H1 (cell line): Measurements from ENCODE around the gene PEPD. TPM values are rescaled to one million over a fixed set of nuclear protein-coding genes. Genes with fewer than 3 reads are reported as not detected.
"Not testable (repeated sequence)": the region's sequence is repeated elsewhere in the genome, so short reads cannot be mapped to it uniquely, and the experiment has no call there.

Experiments used
- CTCF ChIA-PET: fragments of 300-600 bp; sonication (Branson Sonifier 250); formaldehyde crosslinking; loops from one replicate; lab custom pipeline; 2021; ENCODE audit not compliant: partially characterized antibody; lab: Charles Lee
- POLR2A ChIA-PET: fragments of 300-600 bp; sonication (Branson Sonifier 250); formaldehyde crosslinking; loops from one replicate; lab custom pipeline; 2021; ENCODE audit warnings: inconsistent platforms; ENCODE audit not compliant: partially characterized antibody; lab: Charles Lee
- DNase-seq, 2 experiments: peaks; one replicate each; pipeline versions ENCODE4 v3.0.0 to v3.0.0-alpha.2; 2010 to 2022; ENCODE audit warnings: low spot score in 2 of 2, low read depth in 1 of 2, mixed read lengths in 1 of 2
- FAIRE-seq: peaks from 2 replicates; lab custom pipeline; 2011; peaks lifted over from hg19 to GRCh38; lab: Jason Lieb, UNC
- H2AFZ ChIP-seq: 2 replicates; pipeline ENCODE4 v1.8.1; 2012; ENCODE audit warnings: low read length, inconsistent platforms
- H2AK5ac ChIP-seq: 2 replicates; pipeline ENCODE4 v1.6.1; 2013; ENCODE audit warnings: low read depth, low read length
- H2BK120ac ChIP-seq: replicated peaks from 2 replicates; pipeline ENCODE3; 2013; ENCODE audit warnings: low read depth, low read length, inconsistent platforms
- H2BK12ac ChIP-seq: 2 replicates; pipeline ENCODE4 v1.6.1; 2013; ENCODE audit warnings: low read depth, low read length
- H2BK15ac ChIP-seq: 2 replicates; pipeline ENCODE4 v1.6.1; 2013; ENCODE audit warnings: low read length
- H2BK20ac ChIP-seq: 2 replicates; pipeline ENCODE4 v1.6.1; 2013; ENCODE audit warnings: low read length
- H2BK5ac ChIP-seq: 2 replicates; pipeline ENCODE4 v1.6.1; 2013; ENCODE audit warnings: low read depth, low read length
- H3K14ac ChIP-seq: 2 replicates; pipeline ENCODE4 v1.6.1; 2013; ENCODE audit warnings: inconsistent platforms; ENCODE audit not compliant: insufficient read length
- H3K18ac ChIP-seq: 2 replicates; pipeline ENCODE4 v1.6.1; 2013; ENCODE audit warnings: low read length; ENCODE audit errors: extremely low read depth
- H3K23ac ChIP-seq: 2 replicates; pipeline ENCODE4 v1.6.1; 2013; ENCODE audit warnings: inconsistent platforms; ENCODE audit not compliant: insufficient read length
- H3K23me2 ChIP-seq: 2 replicates; pipeline ENCODE4 v1.6.1; 2013; ENCODE audit warnings: low read depth, low read length
- H3K27ac ChIP-seq: 2 replicates; pipeline ENCODE4 v1.6.1; 2011; ENCODE audit warnings: low read depth, low read length, inconsistent platforms
- H3K27me3 ChIP-seq, 4 experiments: replicated peaks in 1 of 4; 1 replicate in 1 of 4; 2 replicates in 3 of 4; pipeline versions ENCODE4 v1.6.1 to v1.8.1; 2011 to 2013; ENCODE audit warnings: low read length in 3 of 4, mild to moderate bottlenecking in 3 of 4, inconsistent platforms in 2 of 4, mixed read lengths in 2 of 4, moderate library complexity in 1 of 4; ENCODE audit not compliant: control insufficient read depth in 3 of 4, insufficient read depth in 3 of 4; ENCODE audit errors: extremely low read depth in 1 of 4
- H3K36me3 ChIP-seq, 4 experiments: 2 replicates each; pipeline versions ENCODE4 v1.6.1 to v1.8.1; 2011 to 2013; ENCODE audit warnings: mild to moderate bottlenecking in 4 of 4, low read length in 3 of 4, moderate library complexity in 2 of 4, control low read depth in 1 of 4, inconsistent platforms in 1 of 4; ENCODE audit not compliant: insufficient read depth in 4 of 4, control insufficient read depth in 2 of 4
- H3K4ac ChIP-seq: replicated peaks from 2 replicates; pipeline ENCODE3; 2013; ENCODE audit warnings: low read length, low read depth, mixed read lengths, inconsistent platforms; ENCODE audit not compliant: insufficient read length
- H3K4me1 ChIP-seq, 4 experiments: replicated peaks in 1 of 4; 1 replicate in 1 of 4; 2 replicates in 3 of 4; pipeline versions ENCODE4 v1.6.1 to v1.8.1; 2011 to 2013; ENCODE audit warnings: low read length in 3 of 4, inconsistent platforms in 2 of 4, mixed read lengths in 1 of 4; ENCODE audit not compliant: insufficient read depth in 4 of 4, control insufficient read depth in 3 of 4
- H3K4me2 ChIP-seq, 2 experiments: 2 replicates each; pipeline versions ENCODE4 v1.6.1 to v1.8.1; 2011 to 2013; ENCODE audit warnings: low read depth in 2 of 2, low read length in 2 of 2, control low read depth in 1 of 2, inconsistent platforms in 1 of 2, mild to moderate bottlenecking in 1 of 2; ENCODE audit not compliant: insufficient read depth in 1 of 2
- H3K4me3 ChIP-seq, 4 experiments: fragments of 200-600, 300-600 bp in 1 of 4; sonication (generic), shearing (Covaris generic), sonication (Bioruptor Twin) in 1 of 4; 2 replicates each; pipeline versions ENCODE4 v1.5.1 to v1.8.1; 2011 to 2016; ENCODE audit warnings: low read length in 4 of 4, low read depth in 3 of 4, control low read depth in 2 of 4, inconsistent platforms in 2 of 4, mild to moderate bottlenecking in 2 of 4, mixed read lengths in 1 of 4, moderate library complexity in 1 of 4; ENCODE audit not compliant: insufficient read depth in 2 of 4; ENCODE audit errors: extremely low read depth in 1 of 4
- H3K56ac ChIP-seq: replicated peaks from 2 replicates; pipeline ENCODE3; 2013; ENCODE audit warnings: low read depth, mild to moderate bottlenecking, mixed read lengths, low read length, inconsistent platforms; ENCODE audit not compliant: insufficient read length
- H3K79me1 ChIP-seq: 2 replicates; pipeline ENCODE4 v1.6.1; 2013; ENCODE audit warnings: low read depth, low read length, control low read depth
- H3K79me2 ChIP-seq, 2 experiments: 2 replicates each; pipeline versions ENCODE4 v1.6.1 to v1.8.1; 2012 to 2013; ENCODE audit warnings: low read length in 2 of 2, mild to moderate bottlenecking in 2 of 2, inconsistent platforms in 1 of 2; ENCODE audit not compliant: insufficient read depth in 2 of 2, control insufficient read depth in 1 of 2
- H3K9ac ChIP-seq, 4 experiments: replicated peaks in 1 of 4; 1 replicate in 1 of 4; 2 replicates in 3 of 4; pipeline versions ENCODE4 v1.6.1 to v1.8.1; 2011 to 2013; ENCODE audit warnings: low read depth in 3 of 4, low read length in 3 of 4, control low read depth in 2 of 4, mild to moderate bottlenecking in 2 of 4, moderate library complexity in 2 of 4, inconsistent platforms in 1 of 4; ENCODE audit errors: extremely low read depth in 1 of 4
- H3K9me3 ChIP-seq, 2 experiments: 2 replicates each; pipeline versions ENCODE4 v1.6.1 to v1.8.1; 2012 to 2013; ENCODE audit warnings: mild to moderate bottlenecking in 2 of 2, moderate library complexity in 2 of 2, control low read depth in 1 of 2, inconsistent platforms in 1 of 2, low read depth in 1 of 2, low read length in 1 of 2, mixed read lengths in 1 of 2; ENCODE audit not compliant: insufficient read depth in 2 of 2
- H4K20me1 ChIP-seq, 2 experiments: replicated peaks in 1 of 2; 2 replicates each; pipeline versions ENCODE3 to v1.8.1; 2011 to 2013; ENCODE audit warnings: inconsistent platforms in 2 of 2, low read length in 2 of 2, mild to moderate bottlenecking in 1 of 2; ENCODE audit not compliant: insufficient read depth in 2 of 2, control insufficient read depth in 1 of 2
- H4K5ac ChIP-seq: 2 replicates; pipeline ENCODE4 v1.6.1; 2013; ENCODE audit warnings: low read length, low read depth, mixed read lengths, inconsistent platforms; ENCODE audit not compliant: insufficient read length
- H4K8ac ChIP-seq: 2 replicates; pipeline ENCODE4 v1.8.0; 2013; ENCODE audit warnings: mild to moderate bottlenecking, moderate library complexity, low read length, inconsistent platforms; ENCODE audit not compliant: insufficient read depth; ENCODE audit errors: extremely low read depth
- H4K91ac ChIP-seq: replicated peaks from 2 replicates; pipeline ENCODE3; 2013; ENCODE audit warnings: low read length, mixed read lengths, inconsistent platforms; ENCODE audit not compliant: insufficient read length
- CEBPB ChIP-seq: IDR thresholded peaks from 2 replicates; pipeline ENCODE4 v1.6.1; 2012; ENCODE audit warnings: low read depth, low read length
- EP300 ChIP-seq, 2 experiments: IDR thresholded peaks; 1 replicate in 1 of 2; 2 replicates in 1 of 2; pipeline ENCODE4 v1.6.1; 2011 to 2012; ENCODE audit warnings: low read depth in 2 of 2, low read length in 2 of 2, mild to moderate bottlenecking in 2 of 2, borderline replicate concordance in 1 of 2, inconsistent platforms in 1 of 2, moderate library complexity in 1 of 2
- GABPA ChIP-seq: IDR thresholded peaks from 2 replicates; pipeline ENCODE4 v1.6.1; 2011; ENCODE audit warnings: mild to moderate bottlenecking, low read length, moderate library complexity, borderline replicate concordance; ENCODE audit not compliant: insufficient read depth
- YY1 ChIP-seq: IDR thresholded peaks from 2 replicates; pipeline ENCODE4 v1.6.1; 2011; ENCODE audit warnings: low read depth, mild to moderate bottlenecking, low read length
- ZNF274 ChIP-seq: IDR thresholded peaks from 2 replicates; pipeline ENCODE4 v1.7.0; 2012; ENCODE audit warnings: low read length, borderline replicate concordance; ENCODE audit errors: extremely low read depth
- WGBS, 2 experiments: shearing (Covaris generic) in 1 of 2; methylation state at CpG; one replicate each; pipeline versions ENCODE4 v1.1.6 to v1.1.7; 2013 to 2015; ENCODE audit warnings: low lambda C conversion rate in 2 of 2, mixed read lengths in 2 of 2, inconsistent platforms in 1 of 2, low coverage in 1 of 2, missing lambda C conversion rate in 1 of 2; ENCODE audit not compliant: insufficient replicate concordance in 2 of 2, insufficient coverage in 1 of 2, insufficient read length in 1 of 2; ENCODE audit errors: extremely low coverage in 1 of 2, missing lambda C conversion rate in 1 of 2; 5-methylcytosine and 5-hydroxymethylcytosine counted together
- polyA plus RNA-seq, 7 experiments: library from polyadenylated mRNA; depleted of rRNA in 3 of 7; stranded (reverse) in 5 of 7; unstranded in 2 of 7; fragments of >200 nt in 5 of 7; fragments of 200-250 nt in 2 of 7; gene quantifications; 1 replicate in 5 of 7; 2 replicates in 1 of 7; 4 replicates in 1 of 7; pipeline versions ENCODE4 v1.2.1 to v1.2.3, GENCODE V29; 2011 to 2013; ENCODE audit warnings: missing spikeins in 2 of 7, mixed read lengths in 2 of 7
- total RNA-seq: library from RNA; stranded (reverse); fragmentation: NEBNext Ultra II Directional; extraction: Animal tissue kit (Norgen Biotek cat#: 25700); gene quantifications from 2 replicates; pipeline ENCODE4 v1.2.1, GENCODE V29; 2021
- TF ChIP-seq, protein P1 (sequence below), 3 experiments: IDR thresholded peaks; 1 replicate in 2 of 3; 2 replicates in 1 of 3; pipeline versions ENCODE4 v1.5.1 to v1.6.1; 2011; ENCODE audit warnings: low read length in 3 of 3, mild to moderate bottlenecking in 3 of 3, inconsistent platforms in 2 of 3, low read depth in 1 of 3, moderate library complexity in 1 of 3; ENCODE audit not compliant: insufficient read depth in 1 of 3; ENCODE audit errors: control extremely low read depth in 1 of 3

The PEPD gene
- total and polyA plus RNA-seq, 2 of the 8 experiments (the other 6 are each of a cell fraction or from before 2014, with no cell fraction given) = 84.1 to 178 TPM

DNA sequence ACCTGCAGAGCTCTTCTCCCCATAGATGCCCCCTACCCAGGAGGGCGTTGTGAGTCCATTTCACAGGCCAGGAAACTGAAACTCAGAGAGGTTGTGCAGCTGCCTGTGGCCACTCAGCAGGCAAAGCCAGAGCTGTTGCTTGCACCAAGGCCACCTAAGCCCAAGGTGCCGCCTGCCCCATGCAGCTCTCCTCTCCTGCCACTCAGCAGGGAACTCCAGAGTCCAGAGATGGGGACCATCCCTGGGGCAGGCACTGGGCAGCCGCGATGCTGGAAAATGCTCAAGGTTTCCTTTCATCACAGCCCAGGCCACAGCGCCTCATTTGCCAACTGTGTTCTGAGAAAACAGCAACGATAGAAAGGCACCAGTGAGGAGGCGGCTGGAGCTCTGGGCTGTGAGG lies 41.0 kb upstream of the PEPD start (continued):
- TF ChIP-seq YY1 (no peak), CEBPB (no peak), EP300 (IDR thresholded peaks at IDR 0.05; ENCODE audit: borderline replicate concordance in 1 of 2, low read depth in 2 of 2, low read length in 2 of 2) (no peak), GABPA (no peak), ZNF274 (no peak)
- TF ChIP-seq, protein P1, sequence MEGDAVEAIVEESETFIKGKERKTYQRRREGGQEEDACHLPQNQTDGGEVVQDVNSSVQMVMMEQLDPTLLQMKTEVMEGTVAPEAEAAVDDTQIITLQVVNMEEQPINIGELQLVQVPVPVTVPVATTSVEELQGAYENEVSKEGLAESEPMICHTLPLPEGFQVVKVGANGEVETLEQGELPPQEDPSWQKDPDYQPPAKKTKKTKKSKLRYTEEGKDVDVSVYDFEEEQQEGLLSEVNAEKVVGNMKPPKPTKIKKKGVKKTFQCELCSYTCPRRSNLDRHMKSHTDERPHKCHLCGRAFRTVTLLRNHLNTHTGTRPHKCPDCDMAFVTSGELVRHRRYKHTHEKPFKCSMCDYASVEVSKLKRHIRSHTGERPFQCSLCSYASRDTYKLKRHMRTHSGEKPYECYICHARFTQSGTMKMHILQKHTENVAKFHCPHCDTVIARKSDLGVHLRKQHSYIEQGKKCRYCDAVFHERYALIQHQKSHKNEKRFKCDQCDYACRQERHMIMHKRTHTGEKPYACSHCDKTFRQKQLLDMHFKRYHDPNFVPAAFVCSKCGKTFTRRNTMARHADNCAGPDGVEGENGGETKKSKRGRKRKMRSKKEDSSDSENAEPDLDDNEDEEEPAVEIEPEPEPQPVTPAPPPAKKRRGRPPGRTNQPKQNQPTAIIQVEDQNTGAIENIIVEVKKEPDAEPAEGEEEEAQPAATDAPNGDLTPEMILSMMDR (IDR thresholded peaks at IDR 0.05; ENCODE audit: control extremely low read depth in 1 of 3, insufficient read depth in 1 of 3, low read depth in 1 of 3, low read length in 3 of 3) = no peak
- TF ChIP-seq, all 59 proteins: peak for 0

GRCh38 chr19:33561666-33562065 lies 40.1 kb upstream of the PEPD start:
- H3K4me3 ChIP-seq, H4K20me1 ChIP-seq, FAIRE-seq, H2BK20ac ChIP-seq, H2BK15ac ChIP-seq, H3K23me2 ChIP-seq, H4K91ac ChIP-seq, H3K9me3 ChIP-seq, H3K4ac ChIP-seq, H3K79me1 ChIP-seq, H2BK5ac ChIP-seq, H3K56ac ChIP-seq, H2AK5ac ChIP-seq, DNase-seq, H3K27me3 ChIP-seq, H4K8ac ChIP-seq, H3K14ac ChIP-seq, H3K36me3 ChIP-seq, H4K5ac ChIP-seq, H3K4me2 ChIP-seq, H3K27ac ChIP-seq, H3K23ac ChIP-seq, H2AFZ ChIP-seq, H2BK12ac ChIP-seq, H3K9ac ChIP-seq, H3K79me2 ChIP-seq, H3K18ac ChIP-seq, H2BK120ac ChIP-seq: not testable (repeated sequence)
- CTCF ChIA-PET = interaction anchor here (1.2 to 1.6 kb wide), 2 partner anchors 18 to 27 kb away, joined by 3 to 4 read pairs; no protein-coding TSS in a partner anchor
- H3K4me1 ChIP-seq = peaks cover 1 to 10% (median 4%) of the 10 kb centered on the region in 4 experiments
- POLR2A ChIA-PET = interaction anchor here (0.9 kb wide), 1 partner anchor 78 kb away, joined by 3 read pairs; no protein-coding TSS in a partner anchor
- WGBS, 2 experiments = 94% methylated on average over 5 of the region's 5 CpGs; no CpG with 5 or more reads in 1 of the 2 experiments
